GM23338 (cell line): ENCODE measurements around the gene RHCG. TPM values are rescaled to one million over a fixed set of nuclear protein-coding genes. Genes with fewer than 3 reads are reported as not detected.

ENCODE experiments used
- ATAC-seq: fragments of 200-7000 bp; cut with Tn5 transposase; 3 replicates; pipeline ENCODE4 v1.9.1; 2020
- DNase-seq: peaks from one replicate; pipeline ENCODE4 v3.0.0-alpha.2; 2015; ENCODE audit warnings: low spot score
- H2AFZ ChIP-seq: fragments of 200-600 bp; sonication (generic); 2 replicates; pipeline ENCODE4 v1.8.0; 2016; ENCODE audit warnings: antibody characterized with exemption, mild to moderate bottlenecking, moderate library complexity
- H3F3A ChIP-seq: fragments of 200-600 bp; sonication (generic); replicated peaks from 2 replicates; pipeline ENCODE4 v1.8.0; 2017; ENCODE audit warnings: antibody characterized with exemption, mixed run types, low read depth
- H3K27ac ChIP-seq: fragments of 200-600 bp; sonication (generic); 2 replicates; pipeline ENCODE4 v1.6.1; 2016; ENCODE audit warnings: low read depth
- H3K27me3 ChIP-seq: fragments of 200-600 bp; sonication (generic); 2 replicates; pipeline ENCODE4 v1.8.0; 2016; ENCODE audit warnings: mild to moderate bottlenecking, mixed run types, moderate library complexity; ENCODE audit not compliant: insufficient read depth
- H3K36me3 ChIP-seq: fragments of 200-600 bp; sonication (generic); 2 replicates; pipeline ENCODE4 v1.8.0; 2016; ENCODE audit warnings: mild to moderate bottlenecking; ENCODE audit not compliant: insufficient read depth
- H3K4me1 ChIP-seq: fragments of 200-600 bp; sonication (generic); 2 replicates; pipeline ENCODE4 v1.8.0; 2016; ENCODE audit warnings: mild to moderate bottlenecking, moderate library complexity; ENCODE audit not compliant: insufficient read depth
- H3K4me2 ChIP-seq: fragments of 200-600 bp; sonication (generic); 2 replicates; pipeline ENCODE4 v1.7.1; 2017; ENCODE audit warnings: mixed run types
- H3K4me3 ChIP-seq: fragments of 200-600 bp; sonication (generic); 2 replicates; pipeline ENCODE4 v1.6.1; 2016; ENCODE audit warnings: mixed run types
- H3K79me2 ChIP-seq: fragments of 200-600 bp; sonication (generic); replicated peaks from 2 replicates; pipeline ENCODE4 v1.8.0; 2017; ENCODE audit warnings: mild to moderate bottlenecking; ENCODE audit not compliant: insufficient read depth
- H3K9me2 ChIP-seq: fragments of 200-600 bp; sonication (generic); 2 replicates; pipeline ENCODE4 v1.8.0; 2017; ENCODE audit not compliant: insufficient read depth
- H4K20me1 ChIP-seq: fragments of 200-600 bp; sonication (generic); replicated peaks from 2 replicates; pipeline ENCODE4 v1.8.0; 2017; ENCODE audit warnings: mild to moderate bottlenecking; ENCODE audit not compliant: insufficient read depth
- H3K27ac Mint-ChIP-seq: 2 replicates; pipeline ENCODE4 v1.8.0; 2020; ENCODE audit warnings: inconsistent platforms, mild to moderate bottlenecking, moderate library complexity, mixed read lengths
- H3K27me3 Mint-ChIP-seq: 3 replicates; pipeline ENCODE4 v1.8.0; 2022; ENCODE audit warnings: low read depth, mild to moderate bottlenecking, moderate library complexity, mixed read lengths, inconsistent platforms; ENCODE audit not compliant: insufficient read depth, poor library complexity
- H3K36me3 Mint-ChIP-seq: 3 replicates; pipeline ENCODE4 v1.8.0; 2021; ENCODE audit warnings: low read depth, mild to moderate bottlenecking, inconsistent platforms, moderate library complexity, mixed read lengths
- H3K4me1 Mint-ChIP-seq: 3 replicates; pipeline ENCODE4 v1.8.0; 2020; ENCODE audit warnings: mild to moderate bottlenecking, inconsistent platforms, mixed read lengths
- H3K4me3 Mint-ChIP-seq: 3 replicates; pipeline ENCODE4 v1.8.0; 2021; ENCODE audit warnings: moderate library complexity, mild to moderate bottlenecking, inconsistent platforms, mixed read lengths
- H3K9me3 Mint-ChIP-seq: 3 replicates; pipeline ENCODE4 v1.8.0; 2020; ENCODE audit warnings: moderate library complexity, mild to moderate bottlenecking, inconsistent platforms, mixed read lengths
- CTCF ChIP-seq, 2 experiments: fragments of 200-600 bp in 1 of 2; sonication (generic) in 1 of 2; conservative IDR thresholded peaks; 2 replicates each; pipeline versions ENCODE4 v1.5.1 to v1.6.1; 2016 to 2017; ENCODE audit warnings: antibody characterized with exemption in 2 of 2, low read depth in 2 of 2, mild to moderate bottlenecking in 2 of 2, moderate library complexity in 1 of 2
- EZH2 ChIP-seq: fragments of 200-600 bp; sonication (generic); IDR thresholded peaks from one replicate; pipeline ENCODE4 v1.8.0; 2017; ENCODE audit warnings: antibody characterized with exemption, mild to moderate bottlenecking, low read depth; ENCODE audit not compliant: unreplicated experiment
- NANOG ChIP-seq: IDR thresholded peaks from 2 replicates; pipeline ENCODE4 v1.6.1; 2016; ENCODE audit warnings: antibody characterized with exemption, borderline replicate concordance
- REST ChIP-seq: IDR thresholded peaks from one replicate; pipeline ENCODE4 v1.6.1; 2018; ENCODE audit warnings: antibody characterized with exemption; ENCODE audit not compliant: unreplicated experiment
- ZNF114 ChIP-seq: fragments of 250-450 bp; sonication (Bioruptor Pico); IDR thresholded peaks from 2 replicates; pipeline ENCODE4 v1.5.0; 2020; ENCODE audit warnings: mild to moderate bottlenecking, moderate library complexity
- ZNF331 ChIP-seq: fragments of 250-450 bp; sonication (Bioruptor Pico); IDR thresholded peaks from 2 replicates; pipeline ENCODE4 v1.5.0; 2020; ENCODE audit warnings: low read depth, mild to moderate bottlenecking, moderate library complexity
- ZNF462 ChIP-seq: fragments of 250-450 bp; sonication (Bioruptor Pico); IDR thresholded peaks from 2 replicates; pipeline ENCODE4 v1.5.0; 2020; ENCODE audit warnings: mild to moderate bottlenecking, moderate library complexity
- polyA plus RNA-seq: library from polyadenylated mRNA; unstranded; fragments of >200 nt; fragmentation: Nextera tagmentation; extraction: Ambion mirVana; gene quantifications from 2 replicates; pipeline ENCODE4 v1.2.1, GENCODE V29; 2016
- total RNA-seq: library from RNA; depleted of rRNA; stranded (reverse); fragments of >200 nt; shearing (Covaris generic); gene quantifications from 2 replicates; pipeline ENCODE4 v1.2.3, GENCODE V29; 2014

RHCG gene
- total and polyA plus RNA-seq, 2 experiments from 2014 or later, result 0.21 to 0.63 TPM

- TF ChIP-seq ZNF462 (CRISPR knock-in tag), result no peak
Observed at GRCh38 chr15:89442155-89442554, 54.2 kb downstream of the RHCG start (continued).

GRCh38 chr15:89441295-89441812 is 55.0 kb downstream of the RHCG start:
- H3K4me3 Mint-ChIP-seq, result no peak overlapping the region
- H3K4me3 ChIP-seq, result no peak overlapping the region
- no peaks in the 10 kb centered on the region for H3K36me3 ChIP-seq
- DNase-seq (no peak), ATAC-seq (peak; percentile 15; the same call in 2 of the 3 replicates)
- 0 out of 2 replicates have a peak, but pooled peaks cover 3% of the 10 kb centered on the region for H3K27me3 ChIP-seq
- H3K27ac ChIP-seq, result no peak overlapping the region
- no peaks in the 10 kb centered on the region for H3K79me2 ChIP-seq
- 0 out of 2 replicates have a peak overlapping the region, but pooled peaks have one; percentile 43 for H2AFZ ChIP-seq
- H3K4me1 Mint-ChIP-seq, result peaks cover 30% of the 10 kb centered on the region
- no peaks in the 10 kb centered on the region for H3K9me2 ChIP-seq
- no peaks in the 10 kb centered on the region; the same call in 2 of the 3 replicates for H3K9me3 Mint-ChIP-seq
- H3K27me3 Mint-ChIP-seq, result peaks cover 13% of the 10 kb centered on the region
- H3K27ac Mint-ChIP-seq, result no peak overlapping the region
- no peaks in the 10 kb centered on the region for H3K36me3 Mint-ChIP-seq
- TF ChIP-seq CTCF (conservative IDR thresholded peaks at IDR 0.05; ENCODE audit: low read depth in 2 of 2) (no peak), EZH2 (no peak), NANOG (no peak), ZNF331 (CRISPR knock-in tag) (no peak), ZNF114 (CRISPR knock-in tag) (no peak), REST (no peak)
- no peaks in the 10 kb centered on the region for H3F3A ChIP-seq
- H4K20me1 ChIP-seq, result no peaks in the 10 kb centered on the region
- no peak overlapping the region for H3K4me2 ChIP-seq
- peaks cover 16% of the 10 kb centered on the region for H3K4me1 ChIP-seq
